HG03571 (cell line): ENCODE results near the gene NDUFA11.

ENCODE experiments used
- ATAC-seq: cut with Tn5 transposase; IDR thresholded peaks from one replicate; pipeline ENCODE4 v1.9.1; 2021; ENCODE audit not compliant: unreplicated experiment

Gene NDUFA11

DNA sequence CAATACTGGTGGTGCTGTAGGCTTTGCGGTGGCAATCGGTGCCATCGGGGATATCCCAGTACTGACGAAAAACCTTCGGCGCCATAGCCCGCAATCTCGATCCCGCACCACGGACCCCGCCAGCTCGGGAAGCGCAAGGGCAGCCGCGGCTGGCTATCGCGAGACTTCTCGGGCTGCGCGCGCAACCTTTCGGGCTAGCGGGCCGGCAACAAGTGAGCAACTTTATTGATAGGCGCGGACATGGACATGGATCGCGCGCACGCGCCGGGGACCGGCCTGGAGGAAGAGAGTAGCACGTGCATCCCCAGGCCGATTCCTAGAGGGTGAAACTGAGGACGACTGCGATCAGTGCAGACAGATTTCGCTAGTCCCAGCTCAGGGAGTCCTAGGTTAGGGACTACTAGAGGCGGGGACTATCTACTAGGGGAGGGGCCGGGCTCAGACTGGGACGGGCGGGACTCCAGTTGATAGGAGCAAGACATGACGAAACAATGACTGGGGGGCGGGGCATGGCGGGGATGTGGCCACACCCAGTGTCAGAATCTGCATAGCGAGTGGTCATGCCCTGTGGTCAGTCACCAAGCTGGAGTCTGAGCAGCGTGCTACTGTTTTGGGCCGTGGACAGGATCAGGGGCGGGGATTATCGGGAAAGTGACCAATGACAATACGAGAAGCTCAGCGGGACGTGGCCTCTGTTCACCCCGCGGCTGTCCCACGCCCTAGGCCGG, at the start of gene NDUFA11:
Gene NDUFA11 (minus strand): TSS at position 167 of the 728 bp plus-strand sequence. CDS start 82 bp downstream, at position 85.
- ATAC-seq = peak; percentile 38

- ATAC-seq = no peak
Observed at GRCh38 chr19:5953030-5953589, 49.5 kb upstream of the NDUFA11 start.

GRCh38 chr19:5952193-5953029, 48.8 kb upstream of the NDUFA11 start:
- no peak for ATAC-seq

- no peak for ATAC-seq
Observed at GRCh38 chr19:5951338-5951861, 47.8 kb upstream of the NDUFA11 start.

GRCh38 chr19:5950741-5951140, 47.2 kb upstream of the NDUFA11 start:
- ATAC-seq = no peak

GRCh38 chr19:5949792-5950305, 46.3 kb upstream of the NDUFA11 start:
- no peak for ATAC-seq

DNA sequence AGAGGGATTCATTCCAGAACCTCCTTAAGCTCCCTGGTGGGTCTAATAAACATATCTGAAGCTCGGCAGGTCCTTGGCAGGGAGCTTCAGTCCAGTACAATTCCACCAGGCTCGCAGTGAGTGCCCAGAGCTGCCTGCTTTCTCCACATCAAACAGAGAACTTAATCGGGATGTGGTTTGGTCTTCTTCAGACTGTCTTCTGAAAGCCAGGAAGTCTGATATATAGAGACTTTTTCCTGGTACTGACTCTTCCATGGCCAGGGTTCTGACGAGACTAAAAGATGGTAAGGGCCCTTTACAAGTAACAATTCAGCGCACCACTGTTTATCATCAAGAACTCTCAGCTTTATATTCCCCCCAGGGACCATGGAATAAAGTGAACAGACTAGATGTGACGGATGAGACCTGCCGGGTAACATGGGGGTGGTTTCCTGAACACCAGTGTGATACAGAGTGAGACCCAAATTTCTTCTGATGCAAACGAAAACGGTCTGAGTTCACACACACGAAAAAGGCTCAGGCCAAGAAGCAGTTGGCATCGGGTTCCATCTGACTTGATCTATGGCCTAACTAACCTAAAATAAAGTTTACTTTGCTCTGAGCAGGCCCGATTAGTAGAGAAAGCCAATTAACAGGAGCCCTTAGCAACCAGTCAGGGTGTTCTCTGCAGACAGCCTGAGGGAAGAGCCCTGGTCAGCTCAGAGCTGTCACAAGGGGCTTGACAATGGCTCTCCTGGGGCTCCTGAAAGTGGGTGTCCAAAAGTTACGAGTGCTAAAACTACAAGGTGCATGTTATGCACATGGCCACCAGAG, 45.4 kb upstream of the NDUFA11 start:
- no peak for ATAC-seq

GRCh38 chr19:5947435-5947834, 43.8 kb upstream of the NDUFA11 start:
- ATAC-seq = no peak

DNA sequence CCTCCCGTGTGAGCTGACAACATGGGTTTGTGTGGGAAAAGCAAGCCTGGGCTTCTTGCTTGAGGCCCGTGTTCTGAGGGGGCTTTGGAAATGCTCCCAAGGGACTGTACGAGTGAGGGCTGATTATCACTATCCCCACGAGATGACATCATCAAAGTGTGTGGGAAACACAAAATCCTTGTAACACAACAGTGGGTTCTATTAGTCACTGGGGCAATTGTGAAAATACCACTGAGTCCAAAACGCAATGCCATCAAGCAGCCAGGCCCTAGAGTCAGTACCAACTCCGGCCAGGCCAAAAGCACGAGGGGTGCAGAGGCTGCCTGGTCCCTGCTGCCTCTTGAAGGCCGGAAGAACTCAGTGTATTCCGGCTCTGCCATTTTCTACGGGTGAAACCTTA, 40.0 kb upstream of the NDUFA11 start:
- no peak for ATAC-seq

- no peak for ATAC-seq
Observed at GRCh38 chr19:5943045-5943444, 39.5 kb upstream of the NDUFA11 start.

DNA sequence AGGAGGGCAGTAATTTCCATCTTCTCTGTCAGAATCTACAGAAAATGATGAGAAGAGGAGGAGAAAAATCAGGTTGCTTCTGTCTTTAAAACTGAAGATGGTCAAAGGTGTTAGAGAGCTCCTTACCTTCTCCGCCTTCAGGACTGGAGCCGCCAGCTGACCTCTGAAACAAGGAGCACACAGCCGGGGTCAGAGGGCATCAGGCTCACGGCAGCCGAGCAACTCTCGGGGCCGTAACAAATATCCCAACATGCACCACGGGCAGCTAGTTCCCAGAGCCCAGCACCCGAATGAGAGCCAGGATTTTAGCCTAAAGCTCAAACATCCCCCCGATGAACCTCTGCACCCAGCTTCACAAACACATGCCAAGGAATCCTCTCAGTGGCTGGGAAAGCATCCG, 38.1 kb upstream of the NDUFA11 start:
- ATAC-seq = no peak

GRCh38 chr19:5940260-5941208, 36.9 kb upstream of the NDUFA11 start:
- no peak for ATAC-seq

DNA sequence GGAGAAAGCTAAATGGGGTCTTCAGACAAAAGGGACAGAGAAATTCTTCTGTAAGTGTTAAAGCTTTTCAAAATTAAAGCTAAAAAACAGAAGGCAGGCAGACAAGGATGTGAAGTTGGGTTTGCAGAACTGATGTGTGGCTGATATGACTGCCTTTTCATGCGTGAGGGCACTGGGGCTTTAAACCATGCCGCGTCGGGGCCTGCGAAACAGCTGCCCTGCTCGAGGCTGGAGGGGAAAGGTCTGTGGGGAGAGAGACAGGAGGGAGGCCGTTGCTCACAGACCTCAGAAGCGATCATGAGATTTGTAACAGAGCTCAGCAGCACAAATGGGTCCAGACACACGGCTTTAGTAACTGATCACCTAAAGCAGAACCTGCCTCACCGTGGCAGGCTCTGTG, 34.0 kb upstream of the NDUFA11 start:
- ATAC-seq = no peak

- ATAC-seq = no peak
Observed at GRCh38 chr19:5936292-5936592, 32.7 kb upstream of the NDUFA11 start.

DNA sequence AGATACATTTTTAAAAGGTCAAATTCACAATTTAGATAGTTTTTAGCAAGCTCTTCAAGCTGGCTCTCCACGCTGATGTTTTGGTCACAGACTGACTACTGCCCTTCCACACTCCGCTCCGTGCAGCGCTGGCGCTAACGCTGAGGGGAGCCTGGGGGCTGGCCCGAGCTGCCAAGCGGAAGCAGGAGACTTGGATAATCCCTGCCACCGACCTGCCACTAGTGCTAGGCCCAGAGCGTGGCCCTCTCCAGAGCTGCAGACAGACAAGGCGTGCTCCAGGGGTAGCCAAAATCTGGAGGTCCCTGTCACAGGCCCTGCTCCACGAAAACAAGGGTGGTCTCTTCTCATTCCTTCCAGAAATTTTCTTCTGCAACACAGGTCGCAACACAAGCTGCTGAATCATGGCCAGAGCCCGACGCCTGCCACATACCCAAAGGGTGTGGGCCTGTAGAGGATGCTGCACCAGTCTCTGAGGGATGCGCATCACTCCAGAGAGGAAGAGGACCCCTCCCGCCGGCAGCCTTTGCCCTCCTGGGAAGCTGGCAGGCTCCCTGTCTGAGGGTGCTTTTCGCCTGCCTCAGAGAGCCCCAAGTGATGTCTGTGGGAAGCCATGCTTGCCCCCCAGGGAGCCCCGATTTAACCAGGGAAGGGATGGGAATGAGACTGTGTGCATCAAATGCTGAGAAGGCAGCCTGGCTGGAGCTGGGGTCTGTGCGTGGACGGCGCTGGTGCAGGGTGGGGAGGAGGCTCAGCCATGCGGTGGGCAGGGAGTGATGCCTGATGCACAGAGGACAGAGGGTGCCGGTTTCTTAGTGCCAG, 32.1 kb upstream of the NDUFA11 start:
- no peak for ATAC-seq

DNA sequence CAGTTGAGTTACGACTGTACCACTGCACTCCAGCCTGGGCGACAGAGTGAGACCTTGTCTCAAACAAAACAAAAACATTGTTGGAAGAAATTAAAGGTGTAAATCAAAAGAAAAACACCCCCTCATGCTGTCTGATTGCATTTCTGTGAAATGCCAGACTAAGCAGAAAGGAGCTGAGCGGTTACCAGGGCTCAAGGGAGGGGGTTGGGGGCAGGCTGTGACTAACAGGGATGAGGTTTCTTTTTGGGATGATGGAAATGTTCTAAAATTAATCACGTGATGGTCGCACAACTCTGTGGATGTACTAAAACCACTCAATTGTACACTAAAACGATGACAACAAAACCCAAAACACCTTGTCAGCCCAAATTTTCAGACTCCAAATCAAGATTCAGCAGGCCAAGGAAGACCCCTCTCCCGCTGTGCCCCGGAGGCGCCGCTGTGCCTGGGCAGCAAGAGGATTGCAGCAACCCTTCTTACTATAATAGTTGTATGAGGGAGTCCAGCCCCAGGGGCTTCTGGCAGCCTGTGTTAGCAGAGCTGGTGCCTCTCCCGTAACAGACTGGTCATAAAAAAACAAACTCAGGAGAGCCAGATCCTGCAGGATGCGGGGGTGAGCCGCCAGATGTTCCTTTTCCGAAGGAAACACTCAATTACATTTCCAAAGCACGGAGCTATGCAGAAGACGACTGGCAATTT, 31.3 kb upstream of the NDUFA11 start:
- ATAC-seq = no peak

DNA sequence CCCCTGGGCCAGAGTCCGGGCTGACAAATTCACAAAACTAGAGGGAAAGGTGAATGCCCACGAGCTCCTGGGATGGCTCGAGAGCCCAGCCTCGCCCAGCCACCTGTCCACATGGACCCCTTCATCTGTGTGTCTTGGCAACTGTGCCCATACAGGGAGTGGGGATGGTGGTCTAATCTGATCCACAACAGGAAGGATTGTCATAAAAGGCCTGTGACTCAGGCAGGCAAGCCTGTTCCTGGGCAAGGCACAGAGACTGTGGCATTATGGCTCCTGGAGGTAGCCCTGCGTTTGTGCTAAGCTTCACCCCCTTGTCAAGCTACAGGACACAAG, 30.4 kb upstream of the NDUFA11 start:
- ATAC-seq = no peak

DNA sequence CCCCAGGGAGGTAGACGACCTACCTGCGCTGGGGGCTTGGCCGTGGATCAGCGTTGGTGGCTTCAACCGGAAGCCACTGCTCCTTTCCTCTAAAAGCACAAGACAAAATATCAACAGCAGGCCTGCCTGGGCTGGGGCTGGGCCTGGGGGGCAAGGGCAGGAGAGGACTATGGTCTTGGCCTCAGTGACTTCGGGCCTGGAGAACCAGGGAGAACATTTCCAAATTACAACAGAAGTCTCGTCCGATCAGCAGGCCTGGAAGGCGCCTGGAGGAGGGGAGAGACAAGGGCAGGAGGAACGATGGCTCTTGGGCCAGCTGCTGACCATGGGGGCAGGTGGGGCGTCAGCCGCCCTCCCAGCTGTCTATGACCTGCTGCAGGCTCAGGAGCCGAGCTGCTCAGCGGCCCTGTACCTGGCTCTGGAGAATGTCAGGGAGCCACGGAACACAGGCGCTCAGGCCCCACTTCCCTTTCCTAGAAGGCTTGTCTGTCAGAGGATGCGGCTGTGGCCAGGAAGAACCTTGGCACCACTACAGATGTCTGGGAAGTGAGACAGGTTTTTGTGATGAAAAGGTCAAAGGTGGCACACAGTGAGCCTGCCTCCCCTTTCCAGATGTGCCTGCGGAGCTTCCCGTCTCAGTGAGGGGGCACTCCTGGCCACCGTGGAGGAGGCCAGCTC, 29.9 kb upstream of the NDUFA11 start:
- ATAC-seq = no peak
